GM12891 (cell line): ENCODE measurements around the gene ASGR1.
"Not testable (repeated sequence)": the region's sequence is repeated elsewhere in the genome, so short reads cannot be mapped to it uniquely, and the experiment has no call there.

Source experiments
- DNase-seq: peaks from one replicate; pipeline ENCODE4 v3.0.0; 2011; ENCODE audit warnings: low spot score; ENCODE audit not compliant: insufficient read length
- FAIRE-seq: peaks from 2 replicates; lab custom pipeline; 2011; peaks lifted over from hg19 to GRCh38; lab: Jason Lieb, UNC
- PAX5 ChIP-seq: IDR thresholded peaks from 2 replicates; pipeline ENCODE4 v1.6.1; 2011; ENCODE audit warnings: low read length, moderate library complexity, mild to moderate bottlenecking; ENCODE audit not compliant: insufficient read depth, severe bottlenecking
- POLR2A ChIP-seq: IDR thresholded peaks from 2 replicates; pipeline ENCODE4 v1.6.1; 2011; ENCODE audit warnings: low read depth, low read length, control low read depth
- POLR2AphosphoS5 ChIP-seq: IDR thresholded peaks from 2 replicates; pipeline ENCODE4 v1.6.1; 2011; ENCODE audit warnings: low read depth, low read length, control low read depth
- POU2F2 ChIP-seq: IDR thresholded peaks from 2 replicates; pipeline ENCODE4 v1.6.1; 2011; ENCODE audit warnings: low read depth, mild to moderate bottlenecking, control low read depth, low read length, moderate library complexity
- SPI1 ChIP-seq: IDR thresholded peaks from 2 replicates; pipeline ENCODE4 v1.6.1; 2011; ENCODE audit warnings: low read depth, low read length, control low read depth
- TAF1 ChIP-seq: IDR thresholded peaks from 2 replicates; pipeline ENCODE4 v1.6.1; 2011; ENCODE audit warnings: low read depth, low read length, control low read depth

ASGR1 gene

GRCh38 chr17:7133916-7134315, 45.3 kb downstream of the ASGR1 start:
- DNase-seq, result no peak
- no peak for FAIRE-seq
- TF ChIP-seq POU2F2 (no peak), PAX5 (no peak), POLR2A (no peak), TAF1 (no peak)

- no peak for DNase-seq
- TF ChIP-seq TAF1 (no peak), POU2F2 (no peak), PAX5 (no peak), POLR2A (no peak), POLR2AphosphoS5 (no peak), SPI1 (peak; percentile 51)
- FAIRE-seq, result peak; percentile 79
These were observed 45.7 kb downstream of the ASGR1 start for GRCh38 chr17:7133424-7133823.

DNA sequence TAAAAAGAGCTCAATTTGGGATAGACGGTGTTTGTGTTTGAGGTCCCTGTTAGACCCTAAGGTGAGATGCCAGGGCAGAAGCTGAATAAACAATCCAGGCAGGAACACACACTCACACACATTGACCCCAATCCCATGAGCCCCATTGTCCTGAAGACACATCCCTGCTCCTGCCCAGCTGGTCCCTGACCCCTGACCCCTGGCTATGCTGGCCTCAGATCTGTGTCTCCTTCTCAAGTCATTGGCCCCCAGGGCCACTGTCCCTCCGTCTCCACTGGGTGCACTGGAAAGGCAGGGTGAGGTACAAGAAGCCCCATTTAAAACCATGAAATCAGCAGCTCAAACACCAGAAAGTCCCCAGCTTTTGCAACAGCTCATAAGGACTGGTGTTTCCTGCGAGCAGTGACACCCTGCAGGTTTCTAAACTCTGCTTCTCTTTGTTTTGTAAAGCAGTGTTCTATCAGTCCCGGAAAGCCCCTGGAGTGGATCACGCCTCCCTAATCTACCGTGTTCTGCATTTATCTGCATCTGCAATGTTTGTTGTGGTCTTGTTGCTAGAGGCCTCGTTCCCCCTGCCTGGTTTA, 46.6 kb downstream of the ASGR1 start:
- DNase-seq, result peak; percentile 58
- FAIRE-seq, result peak; percentile 86
- no peak for TF ChIP-seq TAF1
- TF ChIP-seq PAX5, result no peak
- TF ChIP-seq POLR2A, result peak; percentile 56; the same call in 1 of the 2 replicates
- no peak for TF ChIP-seq POU2F2
- TF ChIP-seq SPI1, result peak; percentile 39; the same call in 1 of the 2 replicates

GRCh38 chr17:7131423-7131791, 47.8 kb downstream of the ASGR1 start:
- TF ChIP-seq TAF1 (no peak), SPI1 (no peak), POLR2A (no peak), POLR2AphosphoS5 (no peak), PAX5 (no peak), POU2F2 (no peak)
- no peak for DNase-seq
- FAIRE-seq, result no peak

DNA sequence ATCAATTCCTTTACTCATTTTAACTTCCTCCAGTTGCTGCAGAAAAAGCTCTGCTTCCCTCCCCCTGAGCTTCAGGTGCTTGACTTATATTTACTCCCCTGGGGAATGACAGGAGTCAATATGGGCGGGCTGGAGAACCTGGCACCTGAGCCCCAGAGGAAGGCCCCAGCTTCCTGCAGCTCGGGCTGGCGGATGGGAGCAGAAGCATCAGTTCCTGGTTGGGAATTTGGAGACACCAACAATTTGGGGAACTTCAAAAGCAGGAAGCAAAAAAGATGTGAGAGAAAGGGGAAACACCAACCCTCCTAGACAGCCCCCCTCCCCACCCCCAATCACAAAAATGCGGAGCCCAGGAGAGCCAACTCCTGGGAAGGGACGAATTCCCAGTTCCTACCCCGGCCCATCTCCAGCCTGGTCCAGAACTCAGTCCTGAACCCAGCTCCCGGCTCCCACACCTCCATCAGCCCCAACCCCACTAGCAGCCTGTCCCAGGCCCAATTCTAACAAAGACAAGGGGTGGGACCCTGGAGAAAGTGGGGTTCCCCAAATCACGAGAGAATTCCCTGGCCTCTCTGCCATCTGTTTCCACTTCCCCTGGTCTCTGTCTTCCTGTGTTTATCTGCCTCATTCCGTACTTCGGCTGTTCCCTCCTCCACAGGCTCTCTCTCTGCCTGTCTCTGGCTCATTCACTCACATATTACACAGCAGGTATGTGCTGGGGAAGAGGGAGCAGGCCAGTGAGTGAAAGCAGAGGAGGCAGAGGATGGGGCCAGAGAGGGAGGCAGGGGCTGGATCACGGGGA, 48.3 kb downstream of the ASGR1 start:
- TF ChIP-seq TAF1, result no peak
- no peak for TF ChIP-seq PAX5
- TF ChIP-seq POU2F2, result no peak
- no peak for TF ChIP-seq SPI1
- TF ChIP-seq POLR2AphosphoS5, result no peak
- no peak for TF ChIP-seq POLR2A
- no peak for DNase-seq
- peak; percentile 47 for FAIRE-seq

- FAIRE-seq, result no peak
- TF ChIP-seq PAX5, result no peak
- no peak for TF ChIP-seq SPI1
- no peak for TF ChIP-seq POLR2AphosphoS5
- no peak for TF ChIP-seq POU2F2
- TF ChIP-seq TAF1, result no peak
- no peak for DNase-seq
These were observed 49.9 kb downstream of the ASGR1 start for GRCh38 chr17:7129311-7129710.

- no peak for FAIRE-seq
- TF ChIP-seq POLR2AphosphoS5, result no peak
- no peak for TF ChIP-seq TAF1
- no peak for TF ChIP-seq PAX5
- TF ChIP-seq POU2F2, result no peak
- no peak for TF ChIP-seq SPI1
- no peak for TF ChIP-seq POLR2A
- no peak for DNase-seq
These were observed 51.0 kb downstream of the ASGR1 start for GRCh38 chr17:7128160-7128559.

- not testable (repeated sequence) for DNase-seq, FAIRE-seq
These were observed 51.7 kb downstream of the ASGR1 start for GRCh38 chr17:7127501-7127900.

DNA sequence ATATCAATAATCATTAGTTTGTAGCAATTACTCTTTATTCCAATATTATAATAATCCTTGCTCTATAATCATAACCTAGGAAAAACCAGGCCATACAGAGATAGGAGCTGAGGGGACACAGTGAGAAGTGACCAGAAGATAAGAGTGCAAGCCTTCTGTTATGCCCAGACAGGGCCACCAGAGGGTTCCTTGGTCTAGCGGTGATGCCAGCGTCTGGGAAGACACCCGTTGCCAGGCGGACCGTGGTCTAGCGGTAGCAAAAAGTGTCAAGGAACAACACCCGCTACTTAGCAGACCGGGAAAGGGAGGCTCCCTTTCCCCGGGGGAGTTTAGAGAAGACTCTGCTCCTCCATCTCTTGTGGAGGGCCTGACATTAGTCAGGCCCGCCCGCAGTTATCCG, 52.8 kb downstream of the ASGR1 start:
- not testable (repeated sequence) for DNase-seq, FAIRE-seq

GRCh38 chr17:7124923-7125322, 54.2 kb downstream of the ASGR1 start:
- DNase-seq (no peak), FAIRE-seq (no peak)
- TF ChIP-seq POU2F2 (no peak), SPI1 (no peak), POLR2A (no peak), POLR2AphosphoS5 (no peak), TAF1 (no peak), PAX5 (no peak)
